B cell (primary cell): ENCODE results near the gene UCKL1. TPM values are rescaled to one million over a fixed set of nuclear protein-coding genes. Genes with fewer than 3 reads are reported as not detected.

Experiments used
- ATAC-seq: fragments of 200-7000 bp; cut with Tn5 transposase; one replicate; pipeline ENCODE4 v1.10.0; 2021; ENCODE audit warnings: low read depth, mild to moderate bottlenecking, moderate number of reproducible peaks, moderate library complexity
- CTCF ChIA-PET: fragments of 350-600 bp; sonication (Branson Sonifier 250); formaldehyde crosslinking; loops from one replicate; lab custom pipeline; 2021; ENCODE audit warnings: antibody characterized with exemption, inconsistent platforms; lab: Charles Lee
- POLR2A ChIA-PET: fragments of 350-600 bp; sonication (Branson Sonifier 250); formaldehyde crosslinking; loops from one replicate; lab custom pipeline; 2021; ENCODE audit warnings: antibody characterized with exemption; lab: Charles Lee
- DNase-seq: peaks from one replicate; pipeline ENCODE4 v3.0.0; 2013
- H2AFZ ChIP-seq: 2 replicates; pipeline ENCODE4 v1.6.1; 2012; ENCODE audit warnings: mild to moderate bottlenecking, low read depth, low read length; ENCODE audit not compliant: insufficient read depth, poor library complexity, severe bottlenecking
- H3K27ac ChIP-seq, 2 donors: 1 replicate in 1 of 2; 2 replicates in 1 of 2; pipeline ENCODE4 v1.5.1; 2012 to 2013; ENCODE audit warnings: low read length in 2 of 2, mild to moderate bottlenecking in 2 of 2, moderate library complexity in 1 of 2
- H3K27me3 ChIP-seq, 4 experiments: fragments of 200-600 bp in 1 of 4; sonication (generic) in 1 of 4; replicated peaks in 1 of 4; 1 replicate in 2 of 4; 2 replicates in 2 of 4; pipeline versions ENCODE4 v1.6.1 to v1.7.0; 2013 to 2016; ENCODE audit warnings: low read length in 3 of 4, mild to moderate bottlenecking in 2 of 4, mixed read lengths in 1 of 4, moderate library complexity in 1 of 4; ENCODE audit not compliant: insufficient read depth in 4 of 4, control insufficient read depth in 3 of 4; ENCODE audit errors: control extremely low read depth in 1 of 4
- H3K36me3 ChIP-seq, 2 experiments: replicated peaks in 1 of 2; 1 replicate in 1 of 2; 2 replicates in 1 of 2; pipeline versions ENCODE4 v1.6.1 to v1.7.1; 2013; ENCODE audit warnings: low read length in 1 of 2; ENCODE audit not compliant: insufficient read depth in 2 of 2, control insufficient read depth in 1 of 2; ENCODE audit errors: control extremely low read depth in 1 of 2, extremely low read depth in 1 of 2
- H3K4me1 ChIP-seq, 2 donors: fragments of 200-600 bp in 1 of 2; sonication (generic) in 1 of 2; 1 replicate in 1 of 2; 2 replicates in 1 of 2; pipeline versions ENCODE4 v1.5.1 to v1.6.1; 2013 to 2017; ENCODE audit warnings: low read length in 2 of 2; ENCODE audit not compliant: control insufficient read depth in 2 of 2, insufficient read depth in 2 of 2
- H3K4me2 ChIP-seq: replicated peaks from 2 replicates; pipeline ENCODE3; 2012; ENCODE audit warnings: mild to moderate bottlenecking, low read depth, low read length; ENCODE audit not compliant: poor library complexity, severe bottlenecking
- H3K4me3 ChIP-seq, 5 experiments: fragments of 200-600 bp in 1 of 5; sonication (generic) in 1 of 5; 1 replicate in 3 of 5; 2 replicates in 2 of 5; pipeline versions ENCODE4 v1.5.1 to v1.7.0; 2011 to 2016; ENCODE audit warnings: low read length in 4 of 5, mild to moderate bottlenecking in 4 of 5, low read depth in 2 of 5, control low read depth in 1 of 5, moderate library complexity in 1 of 5; ENCODE audit not compliant: insufficient read depth in 1 of 5; ENCODE audit errors: control extremely low read depth in 1 of 5, extremely low read depth in 1 of 5
- H3K79me2 ChIP-seq: fragments of 200-600 bp; sonication (generic); one replicate; pipeline ENCODE4 v1.6.0; 2016; ENCODE audit warnings: low read length; ENCODE audit not compliant: control insufficient read depth, insufficient read depth
- H3K9ac ChIP-seq: fragments of 200-600 bp; sonication (generic); 2 replicates; pipeline ENCODE4 v1.6.1; 2017; ENCODE audit warnings: mild to moderate bottlenecking, low read length, moderate library complexity
- H3K9me3 ChIP-seq, 3 donors: one replicate each; pipeline versions ENCODE4 v1.6.1 to v1.7.1; 2013; ENCODE audit warnings: low read length in 2 of 3; ENCODE audit not compliant: control insufficient read depth in 2 of 3, insufficient read depth in 1 of 3; ENCODE audit errors: control extremely low read depth in 1 of 3
- H4K20me1 ChIP-seq: 2 replicates; pipeline ENCODE4 v1.6.0; 2012; ENCODE audit warnings: mild to moderate bottlenecking, low read length; ENCODE audit not compliant: insufficient read depth, control insufficient read depth, poor library complexity, severe bottlenecking
- H3K27ac Mint-ChIP-seq: one replicate; pipeline ENCODE4 v1.8.0; 2021; ENCODE audit warnings: mixed read lengths
- H3K27me3 Mint-ChIP-seq: one replicate; pipeline ENCODE4 v1.8.0; 2021; ENCODE audit warnings: mixed read lengths
- H3K4me1 Mint-ChIP-seq: one replicate; pipeline ENCODE4 v1.8.0; 2021; ENCODE audit warnings: mixed read lengths
- H3K4me3 Mint-ChIP-seq: one replicate; pipeline ENCODE4 v1.8.0; 2021; ENCODE audit warnings: mixed read lengths
- H3K9me3 Mint-ChIP-seq: one replicate; pipeline ENCODE4 v1.8.0; 2022; ENCODE audit warnings: mixed read lengths; ENCODE audit not compliant: insufficient read depth
- EZH2 ChIP-seq: IDR thresholded peaks from 2 replicates; pipeline ENCODE4 v1.6.1; 2012; ENCODE audit warnings: borderline replicate concordance, low read depth, mild to moderate bottlenecking, moderate library complexity, low read length; ENCODE audit not compliant: insufficient read depth, poor library complexity, severe bottlenecking
- WGBS: methylation state at CpG from one replicate; pipeline ENCODE4 v1.1.5; 2013; ENCODE audit warnings: missing lambda C conversion rate; ENCODE audit not compliant: insufficient coverage; 5-methylcytosine and 5-hydroxymethylcytosine counted together
- intact Hi-C: fragments of 100-400 bp; cut with micrococcal nuclease; formaldehyde crosslinking; loops from one replicate; pipeline ENCODE4 v1.10.0; 2022
- polyA plus RNA-seq: library from polyadenylated mRNA; depleted of rRNA; stranded (reverse); fragments of >200 nt; gene quantifications from 2 replicates; pipeline ENCODE4 v1.2.3, GENCODE V29; 2012
- total RNA-seq, 2 donors: library from RNA; stranded (reverse); fragments of 120-200 nt in 1 of 2; gene quantifications; 1 replicate in 1 of 2; 2 replicates in 1 of 2; pipeline versions ENCODE4 v1.2.3 to v1.2.4, GENCODE V29; 2013 to 2022
- TF ChIP-seq, protein P1 (sequence below): fragments of 200-600 bp; IDR thresholded peaks from one replicate; pipeline ENCODE4 v1.8.0; 2022; ENCODE audit warnings: antibody characterized with exemption, mild to moderate bottlenecking

The UCKL1 gene
- total and polyA plus RNA-seq, 2 donors (not counting 1 experiment from before 2014, with no cell fraction given): 106 to 199 TPM

DNA sequence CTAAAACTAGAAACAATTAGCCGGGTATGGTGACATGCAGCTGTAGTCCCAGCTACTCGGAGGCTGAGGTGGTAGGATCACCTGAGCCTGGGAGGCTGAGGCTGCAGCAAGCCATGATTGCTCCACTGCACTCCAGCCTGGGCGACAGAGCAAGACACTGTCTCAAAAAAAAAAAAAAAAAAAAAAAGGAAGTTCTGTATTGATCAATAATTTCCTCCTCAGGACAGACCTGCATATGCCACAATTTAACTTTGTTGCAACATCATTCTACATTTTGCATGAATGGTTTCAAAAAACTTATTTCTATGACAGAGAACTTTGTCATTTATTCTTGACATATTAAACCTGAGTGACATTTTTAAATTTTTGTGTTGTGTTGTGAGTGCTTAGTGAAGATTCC lies 55.8 kb downstream of the UCKL1 start:
- H3K4me3 Mint-ChIP-seq: peak overlapping the region; percentile 29
- no CpG with 5 or more reads among the region's 3 CpGs for WGBS
- Histone ChIP-seq H3K9ac (no peak overlapping the region), H3K79me2 (peaks cover 95% of the 10 kb centered on the region), H3K4me3 (no peak overlapping the region), H3K27ac (no peak overlapping the region), H3K27me3 (no peaks in the 10 kb centered on the region), H3K36me3 (peaks cover 0 to 11% of the 10 kb centered on the region in 2 experiments), H3K9me3 (no peaks in the 10 kb centered on the region), H4K20me1 (peaks cover 90% of the 10 kb centered on the region), H3K4me1 (peaks cover 25 to 63% of the 10 kb centered on the region in 2 donors), H2AFZ (no peak overlapping the region), H3K4me2 (peak overlapping the region; percentile 25)
- no peak for TF ChIP-seq EZH2
- TF ChIP-seq, protein P1, sequence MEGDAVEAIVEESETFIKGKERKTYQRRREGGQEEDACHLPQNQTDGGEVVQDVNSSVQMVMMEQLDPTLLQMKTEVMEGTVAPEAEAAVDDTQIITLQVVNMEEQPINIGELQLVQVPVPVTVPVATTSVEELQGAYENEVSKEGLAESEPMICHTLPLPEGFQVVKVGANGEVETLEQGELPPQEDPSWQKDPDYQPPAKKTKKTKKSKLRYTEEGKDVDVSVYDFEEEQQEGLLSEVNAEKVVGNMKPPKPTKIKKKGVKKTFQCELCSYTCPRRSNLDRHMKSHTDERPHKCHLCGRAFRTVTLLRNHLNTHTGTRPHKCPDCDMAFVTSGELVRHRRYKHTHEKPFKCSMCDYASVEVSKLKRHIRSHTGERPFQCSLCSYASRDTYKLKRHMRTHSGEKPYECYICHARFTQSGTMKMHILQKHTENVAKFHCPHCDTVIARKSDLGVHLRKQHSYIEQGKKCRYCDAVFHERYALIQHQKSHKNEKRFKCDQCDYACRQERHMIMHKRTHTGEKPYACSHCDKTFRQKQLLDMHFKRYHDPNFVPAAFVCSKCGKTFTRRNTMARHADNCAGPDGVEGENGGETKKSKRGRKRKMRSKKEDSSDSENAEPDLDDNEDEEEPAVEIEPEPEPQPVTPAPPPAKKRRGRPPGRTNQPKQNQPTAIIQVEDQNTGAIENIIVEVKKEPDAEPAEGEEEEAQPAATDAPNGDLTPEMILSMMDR: no peak
- DNase-seq: no peak
- no peak for ATAC-seq
- peaks cover 64% of the 10 kb centered on the region for H3K4me1 Mint-ChIP-seq
- intact Hi-C loops: no loop called here
- no peaks in the 10 kb centered on the region for H3K9me3 Mint-ChIP-seq
- ChIA-PET POLR2A (interaction anchor here (0.7 kb wide), 1 partner anchor 359 kb away, joined by 6 read pairs; no protein-coding TSS in a partner anchor), CTCF (no interaction called here)
- no peak overlapping the region for H3K27ac Mint-ChIP-seq
- no peaks in the 10 kb centered on the region for H3K27me3 Mint-ChIP-seq

DNA sequence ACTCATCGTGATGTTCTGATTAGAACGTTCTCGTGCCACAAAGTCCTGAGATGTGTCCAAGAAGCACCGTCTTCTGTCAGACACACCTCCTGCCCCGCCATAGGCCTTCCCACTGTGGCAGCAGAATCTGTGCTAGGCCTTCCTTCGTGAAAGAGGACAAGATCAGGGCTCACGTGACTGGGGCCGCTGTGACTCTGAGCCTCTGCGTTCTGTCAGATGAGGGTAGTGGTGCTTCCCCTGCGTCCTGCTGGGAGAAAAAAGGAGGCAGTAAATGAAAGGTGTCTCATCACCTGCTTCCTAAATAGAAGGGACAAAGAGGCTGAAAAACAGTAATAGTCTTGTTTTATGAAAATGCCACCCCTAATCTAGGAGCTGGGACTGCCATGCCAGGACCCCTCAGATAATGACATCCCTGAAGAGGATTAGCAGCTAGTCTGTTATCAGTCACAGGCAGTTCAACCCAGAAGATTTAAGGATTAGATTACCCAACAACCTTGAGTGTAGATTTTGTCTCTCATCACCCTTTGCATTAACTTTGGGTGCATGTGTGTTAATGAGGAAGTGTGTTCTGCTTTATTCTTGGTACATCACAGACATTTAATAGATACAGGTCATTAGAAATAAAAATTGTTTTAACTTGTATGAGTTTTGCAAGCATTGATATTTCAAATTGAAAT lies 57.2 kb downstream of the UCKL1 start:
- Histone ChIP-seq H3K9me3 (no peaks in the 10 kb centered on the region), H3K27ac (no peak overlapping the region), H3K4me2 (no peak overlapping the region), H3K36me3 (peaks cover 0 to 11% of the 10 kb centered on the region in 2 experiments), H3K4me1 (peaks cover 28 to 66% of the 10 kb centered on the region in 2 donors), H4K20me1 (peaks cover 77% of the 10 kb centered on the region), H3K27me3 (no peaks in the 10 kb centered on the region), H3K9ac (no peak overlapping the region), H3K4me3 (no peak overlapping the region), H3K79me2 (peaks cover 81% of the 10 kb centered on the region), H2AFZ (no peak overlapping the region)
- Mint-ChIP-seq H3K27ac (peak overlapping the region; percentile 64), H3K4me3 (no peak overlapping the region), H3K27me3 (no peaks in the 10 kb centered on the region), H3K4me1 (peaks cover 61% of the 10 kb centered on the region), H3K9me3 (no peaks in the 10 kb centered on the region)
- ChIA-PET POLR2A (interaction anchor here (0.7 kb wide), 1 partner anchor 60 kb away, joined by 9 read pairs; no protein-coding TSS in a partner anchor), CTCF (interaction anchor here (1.3 kb wide), 1 partner anchor 75 kb away, joined by 3 read pairs; no protein-coding TSS in a partner anchor)
- TF ChIP-seq EZH2: no peak
- ATAC-seq: no peak
- 96% methylated on average over 10 of the region's 10 CpGs for WGBS
- intact Hi-C loops: loop anchor here (10.0 kb wide), 1 partner anchor 944 kb away; the partner anchor contains the start of gene SLC17A9
- no peak for DNase-seq
